H9 (cell line): ENCODE measurements around the gene ZDHHC19. TPM values are rescaled to one million over a fixed set of nuclear protein-coding genes. Genes with fewer than 3 reads are reported as not detected.
A peak's percentile ranks its signal among the peaks of the same experiment; 100 is the strongest.
"Not testable (repeated sequence)": the region's sequence is repeated elsewhere in the genome, so short reads cannot be mapped to it uniquely, and the experiment has no call there.

Experiments used
- DNase-seq: peaks from one replicate; pipeline ENCODE4 v3.0.0-alpha.2; 2017
- H2AFZ ChIP-seq: one replicate; pipeline ENCODE4 v1.6.1; 2013; ENCODE audit warnings: mild to moderate bottlenecking, low read length, control low read depth, moderate library complexity
- H2AK5ac ChIP-seq: 2 replicates; pipeline ENCODE4 v1.6.1; 2013; ENCODE audit warnings: low read length, control low read depth, mixed read lengths; ENCODE audit not compliant: insufficient read length
- H2BK120ac ChIP-seq: one replicate; pipeline ENCODE4 v1.6.1; 2013; ENCODE audit warnings: low read depth, mild to moderate bottlenecking, low read length, control low read depth, inconsistent platforms; ENCODE audit not compliant: poor library complexity, severe bottlenecking
- H2BK12ac ChIP-seq: 2 replicates; pipeline ENCODE4 v1.6.1; 2013; ENCODE audit warnings: low read length, control low read depth, mixed read lengths, low read depth; ENCODE audit not compliant: insufficient read length
- H2BK15ac ChIP-seq: 2 replicates; pipeline ENCODE4 v1.6.1; 2013; ENCODE audit warnings: low read depth, low read length, control low read depth
- H2BK20ac ChIP-seq: one replicate; pipeline ENCODE4 v1.6.1; 2013; ENCODE audit warnings: low read depth, mild to moderate bottlenecking, low read length, control low read depth, inconsistent platforms; ENCODE audit not compliant: poor library complexity, severe bottlenecking
- H2BK5ac ChIP-seq: 2 replicates; pipeline ENCODE4 v1.6.1; 2013; ENCODE audit warnings: low read length, control low read depth, mixed read lengths; ENCODE audit not compliant: insufficient read length
- H3K14ac ChIP-seq: 2 replicates; pipeline ENCODE4 v1.6.1; 2013; ENCODE audit warnings: low read length, control low read depth; ENCODE audit not compliant: insufficient read depth
- H3K18ac ChIP-seq: 2 replicates; pipeline ENCODE4 v1.6.1; 2013; ENCODE audit warnings: low read depth, mild to moderate bottlenecking, mixed read lengths, low read length, control low read depth; ENCODE audit not compliant: insufficient read length
- H3K23ac ChIP-seq: 2 replicates; pipeline ENCODE4 v1.6.1; 2013; ENCODE audit warnings: low read length, control low read depth, mixed read lengths, low read depth; ENCODE audit not compliant: insufficient read length
- H3K23me2 ChIP-seq: 2 replicates; pipeline ENCODE4 v1.6.1; 2013; ENCODE audit warnings: low read depth, mild to moderate bottlenecking, mixed read lengths, low read length, control low read depth; ENCODE audit not compliant: insufficient read length, poor library complexity, severe bottlenecking
- H3K27ac ChIP-seq: 2 replicates; pipeline ENCODE4 v1.5.1; 2013; ENCODE audit warnings: low read length, control low read depth, mixed read lengths, low read depth; ENCODE audit not compliant: insufficient read length
- H3K27me3 ChIP-seq: 2 replicates; pipeline ENCODE4 v1.6.1; 2013; ENCODE audit warnings: low read length, control low read depth, inconsistent platforms; ENCODE audit not compliant: insufficient read depth
- H3K4ac ChIP-seq: 2 replicates; pipeline ENCODE4 v1.6.1; 2013; ENCODE audit warnings: low read depth, mild to moderate bottlenecking, control low read depth, inconsistent platforms, low read length, moderate library complexity
- H3K4me1 ChIP-seq: 2 replicates; pipeline ENCODE4 v1.6.1; 2013; ENCODE audit warnings: low read length, control low read depth, inconsistent platforms; ENCODE audit not compliant: insufficient read depth
- H3K4me2 ChIP-seq: 2 replicates; pipeline ENCODE4 v1.6.1; 2013; ENCODE audit warnings: low read length, control low read depth, mixed read lengths; ENCODE audit not compliant: insufficient read length, insufficient read depth
- H3K56ac ChIP-seq: 2 replicates; pipeline ENCODE4 v1.6.1; 2013; ENCODE audit warnings: low read depth, mild to moderate bottlenecking, mixed read lengths, low read length, control low read depth; ENCODE audit not compliant: insufficient read length
- H3K79me1 ChIP-seq: 2 replicates; pipeline ENCODE4 v1.6.1; 2013; ENCODE audit warnings: low read depth, mild to moderate bottlenecking, moderate library complexity, low read length, control low read depth, inconsistent platforms; ENCODE audit not compliant: insufficient read depth, poor library complexity, severe bottlenecking
- H3K79me2 ChIP-seq: 2 replicates; pipeline ENCODE4 v1.6.1; 2013; ENCODE audit warnings: low read length, control low read depth, inconsistent platforms; ENCODE audit not compliant: insufficient read depth
- H3K9ac ChIP-seq: 2 replicates; pipeline ENCODE4 v1.6.1; 2013; ENCODE audit warnings: low read length, control low read depth, mixed read lengths; ENCODE audit not compliant: insufficient read length; ENCODE audit errors: extremely low read depth
- H3K9me3 ChIP-seq: one replicate; pipeline ENCODE4 v1.6.1; 2013; ENCODE audit warnings: low read depth, low read length, inconsistent platforms; ENCODE audit not compliant: control insufficient read depth
- H3T11ph ChIP-seq: one replicate; pipeline ENCODE4 v1.6.1; 2013; ENCODE audit warnings: mild to moderate bottlenecking, low read length, control low read depth, inconsistent platforms
- H4K20me1 ChIP-seq: one replicate; pipeline ENCODE4 v1.6.1; 2013; ENCODE audit not compliant: control insufficient read depth, insufficient read length, insufficient read depth
- H4K5ac ChIP-seq: 2 replicates; pipeline ENCODE4 v1.6.1; 2013; ENCODE audit warnings: low read depth, mild to moderate bottlenecking, mixed read lengths, low read length, control low read depth; ENCODE audit not compliant: insufficient read length
- H4K8ac ChIP-seq: replicated peaks from 2 replicates; pipeline ENCODE4 v1.6.1; 2013; ENCODE audit warnings: low read length, control low read depth, mixed read lengths, low read depth; ENCODE audit not compliant: insufficient read length
- H4K91ac ChIP-seq: 2 replicates; pipeline ENCODE4 v1.6.1; 2013; ENCODE audit warnings: low read depth, mild to moderate bottlenecking, moderate library complexity, mixed read lengths, low read length, control low read depth; ENCODE audit not compliant: insufficient read length
- H3K27ac Mint-ChIP-seq, 3 experiments: 2 replicates in 2 of 3; 3 replicates in 1 of 3; pipeline ENCODE4 v1.8.0; 2020 to 2021; ENCODE audit warnings: mixed read lengths in 3 of 3, mild to moderate bottlenecking in 1 of 3, moderate library complexity in 1 of 3
- H3K27me3 Mint-ChIP-seq: 2 replicates; pipeline ENCODE4 v1.8.0; 2021; ENCODE audit warnings: low read depth, mild to moderate bottlenecking, moderate library complexity, mixed read lengths
- H3K36me3 Mint-ChIP-seq, 3 experiments: 2 replicates in 2 of 3; 3 replicates in 1 of 3; pipeline ENCODE4 v1.8.0; 2020 to 2021; ENCODE audit warnings: low read depth in 3 of 3, mixed read lengths in 3 of 3; ENCODE audit not compliant: insufficient read depth in 1 of 3
- H3K4me1 Mint-ChIP-seq, 2 experiments: 2 replicates each; pipeline ENCODE4 v1.8.0; 2020; ENCODE audit warnings: mixed read lengths in 2 of 2
- H3K4me3 Mint-ChIP-seq, 2 experiments: 2 replicates in 1 of 2; 3 replicates in 1 of 2; pipeline ENCODE4 v1.8.0; 2020 to 2021; ENCODE audit warnings: mild to moderate bottlenecking in 2 of 2, mixed read lengths in 2 of 2, moderate library complexity in 1 of 2
- H3K9me3 Mint-ChIP-seq, 2 experiments: 2 replicates in 1 of 2; 3 replicates in 1 of 2; pipeline ENCODE4 v1.8.0; 2020; ENCODE audit warnings: mild to moderate bottlenecking in 2 of 2, mixed read lengths in 2 of 2, moderate library complexity in 1 of 2
- WGBS: extraction: QIAGEN DNeasy Blood & Tissue Kit; methylation state at CpG from one replicate; pipeline ENCODE4 v1.1.7; 2013; ENCODE audit warnings: missing lambda C conversion rate, low lambda C conversion rate, mixed read lengths; ENCODE audit not compliant: insufficient read length; ENCODE audit errors: extremely low coverage; 5-methylcytosine and 5-hydroxymethylcytosine counted together
- total RNA-seq: library from RNA; stranded (reverse); gene quantifications from 2 replicates; pipeline ENCODE4 v1.2.1, GENCODE V29; 2021
- TF ChIP-seq, protein P1 (sequence below): fragments of 200-600 bp; sonication (generic); conservative IDR thresholded peaks from 3 replicates; pipeline ENCODE4 v1.8.0; 2021; ENCODE audit warnings: antibody characterized with exemption, mild to moderate bottlenecking

ZDHHC19 gene
- total RNA-seq, 1 experiment from 2014 or later = 2.2 TPM

DNA sequence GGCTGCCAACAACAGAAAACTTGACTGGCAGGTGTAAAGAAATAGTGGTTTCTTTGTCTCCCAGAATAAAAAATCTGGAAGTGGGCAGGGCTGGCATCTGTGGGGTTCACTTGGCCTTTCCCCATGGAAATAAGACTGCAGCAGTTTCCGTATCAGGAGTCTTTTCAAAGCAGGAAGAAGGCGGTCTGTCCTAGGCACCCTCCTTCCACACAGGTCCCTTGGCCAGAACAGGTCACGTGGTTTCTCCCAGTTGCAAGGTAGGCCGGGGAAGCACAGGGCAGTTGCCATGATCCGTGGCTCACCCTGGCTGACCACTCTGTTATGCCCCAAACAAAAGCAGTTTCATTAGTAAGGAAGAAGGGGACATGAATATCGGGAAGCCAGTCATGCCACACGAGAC is 45.4 kb downstream of the ZDHHC19 start:
- no peak overlapping the region for H3K23ac ChIP-seq
- peak overlapping the region; percentile 46 for H3K18ac ChIP-seq
- peaks cover 0 to 3% of the 10 kb centered on the region in 2 experiments; a peak in 2 of 4 replicates for H3K4me1 Mint-ChIP-seq
- no peak overlapping the region for H3K4ac ChIP-seq
- no peak overlapping the region for H3T11ph ChIP-seq
- no peaks in the 10 kb centered on the region for H3K27me3 ChIP-seq
- H2BK120ac ChIP-seq = no peak overlapping the region
- H3K4me2 ChIP-seq = no peak overlapping the region
- no peaks in the 10 kb centered on the region for H3K79me1 ChIP-seq
- H3K9ac ChIP-seq = no peak overlapping the region
- H3K14ac ChIP-seq = no peak overlapping the region; the same call in 1 of the 2 replicates
- no peak overlapping the region for H4K8ac ChIP-seq
- H4K20me1 ChIP-seq = no peaks in the 10 kb centered on the region
- no peak overlapping the region for H2AFZ ChIP-seq
- H3K27me3 Mint-ChIP-seq = no peaks in the 10 kb centered on the region
- no peaks in the 10 kb centered on the region for H3K9me3 ChIP-seq
- no peak overlapping the region for H2BK12ac ChIP-seq
- WGBS = no CpG with 5 or more reads among the region's 7 CpGs
- no peaks in the 10 kb centered on the region for H3K79me2 ChIP-seq
- H2BK15ac ChIP-seq = no peak overlapping the region
- TF ChIP-seq, protein P1, sequence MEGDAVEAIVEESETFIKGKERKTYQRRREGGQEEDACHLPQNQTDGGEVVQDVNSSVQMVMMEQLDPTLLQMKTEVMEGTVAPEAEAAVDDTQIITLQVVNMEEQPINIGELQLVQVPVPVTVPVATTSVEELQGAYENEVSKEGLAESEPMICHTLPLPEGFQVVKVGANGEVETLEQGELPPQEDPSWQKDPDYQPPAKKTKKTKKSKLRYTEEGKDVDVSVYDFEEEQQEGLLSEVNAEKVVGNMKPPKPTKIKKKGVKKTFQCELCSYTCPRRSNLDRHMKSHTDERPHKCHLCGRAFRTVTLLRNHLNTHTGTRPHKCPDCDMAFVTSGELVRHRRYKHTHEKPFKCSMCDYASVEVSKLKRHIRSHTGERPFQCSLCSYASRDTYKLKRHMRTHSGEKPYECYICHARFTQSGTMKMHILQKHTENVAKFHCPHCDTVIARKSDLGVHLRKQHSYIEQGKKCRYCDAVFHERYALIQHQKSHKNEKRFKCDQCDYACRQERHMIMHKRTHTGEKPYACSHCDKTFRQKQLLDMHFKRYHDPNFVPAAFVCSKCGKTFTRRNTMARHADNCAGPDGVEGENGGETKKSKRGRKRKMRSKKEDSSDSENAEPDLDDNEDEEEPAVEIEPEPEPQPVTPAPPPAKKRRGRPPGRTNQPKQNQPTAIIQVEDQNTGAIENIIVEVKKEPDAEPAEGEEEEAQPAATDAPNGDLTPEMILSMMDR = no peak
- H3K4me3 Mint-ChIP-seq = no peak overlapping the region
- H2BK5ac ChIP-seq = no peak overlapping the region
- no peak overlapping the region for H3K56ac ChIP-seq
- no peak for DNase-seq
- no peaks in the 10 kb centered on the region for H3K23me2 ChIP-seq
- H3K27ac ChIP-seq = no peak overlapping the region
- no peaks in the 10 kb centered on the region for H3K4me1 ChIP-seq
- H2AK5ac ChIP-seq = no peak overlapping the region
- peak overlapping the region; percentile 16 to 83 (median 46); a peak in 5 of 7 replicates for H3K27ac Mint-ChIP-seq
- no peak overlapping the region for H4K5ac ChIP-seq
- H3K9me3 Mint-ChIP-seq = peaks cover 0 to under 1% of the 10 kb centered on the region in 2 experiments; a peak in 2 of 5 replicates
- H2BK20ac ChIP-seq = no peak overlapping the region
- no peak overlapping the region for H4K91ac ChIP-seq
- H3K36me3 Mint-ChIP-seq = no peaks in the 10 kb centered on the region

DNA sequence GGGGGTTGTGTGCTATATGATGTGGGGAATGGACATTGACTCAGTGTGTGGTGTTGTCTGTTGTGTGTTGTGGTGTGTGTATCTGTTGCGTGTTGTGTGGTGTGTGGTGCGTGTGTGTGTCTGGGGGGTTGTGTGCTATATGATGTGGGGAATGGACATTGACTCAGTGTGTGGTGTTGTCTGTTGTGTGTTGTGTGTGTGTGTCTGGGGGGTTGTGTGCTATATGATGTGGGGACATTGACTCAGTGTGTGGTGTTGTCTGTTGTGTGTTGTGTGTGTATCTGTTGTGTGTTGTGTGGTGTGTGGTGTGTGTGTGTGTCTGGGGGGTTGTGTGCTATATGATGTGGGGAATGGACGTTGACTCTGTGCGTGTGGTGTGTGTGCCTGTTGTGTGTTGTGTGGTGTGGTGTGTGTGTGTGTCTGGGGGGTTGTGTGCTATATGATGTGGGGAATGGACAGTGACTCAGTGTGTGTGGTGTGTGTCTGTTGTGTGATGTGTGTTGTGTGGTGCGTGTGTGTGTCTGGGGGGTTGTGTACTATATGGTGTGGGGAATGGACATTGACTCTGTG is 46.1 kb downstream of the ZDHHC19 start:
- H3K9ac ChIP-seq, H3K14ac ChIP-seq, H3K4me3 Mint-ChIP-seq, H2BK20ac ChIP-seq, H2BK5ac ChIP-seq, H3K23ac ChIP-seq, H3K27me3 ChIP-seq, H4K91ac ChIP-seq, H2BK120ac ChIP-seq, H3K9me3 Mint-ChIP-seq, H2AK5ac ChIP-seq, H3K27ac Mint-ChIP-seq, H4K8ac ChIP-seq, H3K4me1 ChIP-seq, H2BK15ac ChIP-seq, H2BK12ac ChIP-seq, H2AFZ ChIP-seq, H4K20me1 ChIP-seq, H3K4ac ChIP-seq, H3K27ac ChIP-seq, H3K18ac ChIP-seq, H3K56ac ChIP-seq, DNase-seq, H3K4me1 Mint-ChIP-seq, H3K36me3 Mint-ChIP-seq, H3K79me2 ChIP-seq, H3K79me1 ChIP-seq, H3K9me3 ChIP-seq, H3T11ph ChIP-seq, H4K5ac ChIP-seq, H3K23me2 ChIP-seq, H3K4me2 ChIP-seq, H3K27me3 Mint-ChIP-seq: not testable (repeated sequence)
- WGBS = no CpG with 5 or more reads among the region's 5 CpGs
